ENCODE measurements around the gene PSKH1.
"Not testable (repeated sequence)": the region's sequence is repeated elsewhere in the genome, so short reads cannot be mapped to it uniquely, and the experiment has no call there.

Gene PSKH1

GRCh38 chr16:67855789-67856188 is 37.3 kb upstream of the PSKH1 start:
- WGBS, 2 experiments, result 92 to 95% methylated on average over 10 of the region's 10 CpGs
- Histone ChIP-seq H3K9me3 (ENCODE audit: control insufficient read depth, low read length) (no peaks in the 10 kb centered on the region), H3K36me3 (ENCODE audit: control insufficient read depth, insufficient read depth, low read length) (no peaks in the 10 kb centered on the region), H3K27me3 (ENCODE audit: control insufficient read depth, insufficient read depth, low read length, poor library complexity, severe bottlenecking) (no peaks in the 10 kb centered on the region), H3K4me1 (ENCODE audit: control insufficient read depth, insufficient read depth, low read length) (no peaks in the 10 kb centered on the region), H3K27ac (ENCODE audit: insufficient read depth, low read depth, low read length, poor library complexity, severe bottlenecking) (no peak overlapping the region), H3K4me3 (ENCODE audit: insufficient read depth, low read depth, low read length) (no peak overlapping the region)

- Histone ChIP-seq H3K36me3 (ENCODE audit: control insufficient read depth, insufficient read depth, low read length) (no peaks in the 10 kb centered on the region), H3K4me3 (ENCODE audit: insufficient read depth, low read depth, low read length) (no peak overlapping the region), H3K4me1 (ENCODE audit: control insufficient read depth, insufficient read depth, low read length) (no peaks in the 10 kb centered on the region), H3K9me3 (ENCODE audit: control insufficient read depth, low read length) (no peaks in the 10 kb centered on the region), H3K27me3 (ENCODE audit: control insufficient read depth, insufficient read depth, low read length, poor library complexity, severe bottlenecking) (no peaks in the 10 kb centered on the region), H3K27ac (ENCODE audit: insufficient read depth, low read depth, low read length, poor library complexity, severe bottlenecking) (no peak overlapping the region)
- 92 to 93% methylated on average over 5 of the region's 5 CpGs for WGBS, 2 experiments
These were observed 36.0 kb upstream of the PSKH1 start for GRCh38 chr16:67856927-67857546.

- Histone ChIP-seq H3K36me3 (ENCODE audit: control insufficient read depth, insufficient read depth, low read length) (no peaks in the 10 kb centered on the region), H3K27ac (ENCODE audit: insufficient read depth, low read depth, low read length, poor library complexity, severe bottlenecking) (no peak overlapping the region), H3K4me3 (ENCODE audit: insufficient read depth, low read depth, low read length) (no peak overlapping the region), H3K4me1 (ENCODE audit: control insufficient read depth, insufficient read depth, low read length) (no peaks in the 10 kb centered on the region), H3K27me3 (ENCODE audit: control insufficient read depth, insufficient read depth, low read length, poor library complexity, severe bottlenecking) (no peaks in the 10 kb centered on the region), H3K9me3 (ENCODE audit: control insufficient read depth, low read length) (no peaks in the 10 kb centered on the region)
- WGBS, 2 experiments, result 71% methylated on average over 3 of the region's 3 CpGs
These were observed 35.4 kb upstream of the PSKH1 start for GRCh38 chr16:67857547-67858233.

GRCh38 chr16:67858500-67858899 is 34.6 kb upstream of the PSKH1 start:
- no peaks in the 10 kb centered on the region for H3K4me1 ChIP-seq (ENCODE audit: control insufficient read depth, insufficient read depth, low read length)

GRCh38 chr16:67860589-67861398 is 32.3 kb upstream of the PSKH1 start:
- Histone ChIP-seq H3K4me1 (ENCODE audit: control insufficient read depth, insufficient read depth, low read length) (no peaks in the 10 kb centered on the region), H3K27ac (ENCODE audit: insufficient read depth, low read depth, low read length, poor library complexity, severe bottlenecking) (no peak overlapping the region), H3K9me3 (ENCODE audit: control insufficient read depth, low read length) (no peaks in the 10 kb centered on the region), H3K27me3 (ENCODE audit: control insufficient read depth, insufficient read depth, low read length, poor library complexity, severe bottlenecking) (no peaks in the 10 kb centered on the region), H3K36me3 (ENCODE audit: control insufficient read depth, insufficient read depth, low read length) (no peaks in the 10 kb centered on the region), H3K4me3 (ENCODE audit: insufficient read depth, low read depth, low read length) (no peak overlapping the region)
- WGBS, 2 experiments, result 95 to 97% methylated on average over 8 of the region's 8 CpGs

More at GRCh38 chr16:67858500-67858899, 34.6 kb upstream of the PSKH1 start:
- H3K27me3 ChIP-seq (ENCODE audit: control insufficient read depth, insufficient read depth, low read length, poor library complexity, severe bottlenecking), result no peaks in the 10 kb centered on the region
- H3K4me3 ChIP-seq (ENCODE audit: insufficient read depth, low read depth, low read length), result no peak overlapping the region
- H3K36me3 ChIP-seq (ENCODE audit: control insufficient read depth, insufficient read depth, low read length), result no peaks in the 10 kb centered on the region
- 90 to 92% methylated on average over 4 of the region's 4 CpGs for WGBS, 2 experiments
- H3K9me3 ChIP-seq (ENCODE audit: control insufficient read depth, low read length), result no peaks in the 10 kb centered on the region
- H3K27ac ChIP-seq (ENCODE audit: insufficient read depth, low read depth, low read length, poor library complexity, severe bottlenecking), result no peak overlapping the region

GRCh38 chr16:67861877-67862276 is 31.2 kb upstream of the PSKH1 start:
- 93 to 94% methylated on average over 6 of the region's 6 CpGs for WGBS, 2 experiments
- Histone ChIP-seq H3K36me3 (ENCODE audit: control insufficient read depth, insufficient read depth, low read length) (peaks cover 3% of the 10 kb centered on the region), H3K9me3 (ENCODE audit: control insufficient read depth, low read length) (no peaks in the 10 kb centered on the region), H3K27me3 (ENCODE audit: control insufficient read depth, insufficient read depth, low read length, poor library complexity, severe bottlenecking) (no peaks in the 10 kb centered on the region), H3K4me1 (ENCODE audit: control insufficient read depth, insufficient read depth, low read length) (no peaks in the 10 kb centered on the region), H3K4me3 (ENCODE audit: insufficient read depth, low read depth, low read length) (no peak overlapping the region), H3K27ac (ENCODE audit: insufficient read depth, low read depth, low read length, poor library complexity, severe bottlenecking) (no peak overlapping the region)

- Histone ChIP-seq H3K4me1 (ENCODE audit: control insufficient read depth, insufficient read depth, low read length) (no peaks in the 10 kb centered on the region), H3K27me3 (ENCODE audit: control insufficient read depth, insufficient read depth, low read length, poor library complexity, severe bottlenecking) (no peaks in the 10 kb centered on the region), H3K4me3 (ENCODE audit: insufficient read depth, low read depth, low read length) (no peak overlapping the region), H3K9me3 (ENCODE audit: control insufficient read depth, low read length) (no peaks in the 10 kb centered on the region), H3K36me3 (ENCODE audit: control insufficient read depth, insufficient read depth, low read length) (peaks cover 12% of the 10 kb centered on the region), H3K27ac (ENCODE audit: insufficient read depth, low read depth, low read length, poor library complexity, severe bottlenecking) (no peak overlapping the region)
- 85 to 88% methylated on average over 11 of the region's 11 CpGs for WGBS, 2 experiments
These were observed 30.2 kb upstream of the PSKH1 start for GRCh38 chr16:67862623-67863583.

GRCh38 chr16:67864044-67864443 is 29.0 kb upstream of the PSKH1 start:
- WGBS, 2 experiments, result 92 to 93% methylated on average over 6 of the region's 6 CpGs
- H3K9me3 ChIP-seq (ENCODE audit: control insufficient read depth, low read length); H3K27me3 ChIP-seq (ENCODE audit: control insufficient read depth, insufficient read depth, low read length, poor library complexity, severe bottlenecking); H3K27ac ChIP-seq (ENCODE audit: insufficient read depth, low read depth, low read length, poor library complexity, severe bottlenecking); H3K4me1 ChIP-seq (ENCODE audit: control insufficient read depth, insufficient read depth, low read length); H3K4me3 ChIP-seq (ENCODE audit: insufficient read depth, low read depth, low read length): not testable (repeated sequence)
- peaks cover 21% of the 10 kb centered on the region for H3K36me3 ChIP-seq (ENCODE audit: control insufficient read depth, insufficient read depth, low read length)

- Histone ChIP-seq H3K27ac (ENCODE audit: insufficient read depth, low read depth, low read length, poor library complexity, severe bottlenecking) (no peak overlapping the region), H3K4me1 (ENCODE audit: control insufficient read depth, insufficient read depth, low read length) (no peaks in the 10 kb centered on the region), H3K36me3 (ENCODE audit: control insufficient read depth, insufficient read depth, low read length) (peaks cover 21% of the 10 kb centered on the region), H3K4me3 (ENCODE audit: insufficient read depth, low read depth, low read length) (no peak overlapping the region), H3K9me3 (ENCODE audit: control insufficient read depth, low read length) (no peaks in the 10 kb centered on the region), H3K27me3 (ENCODE audit: control insufficient read depth, insufficient read depth, low read length, poor library complexity, severe bottlenecking) (no peaks in the 10 kb centered on the region)
- WGBS, 2 experiments, result 73 to 86% methylated on average over 2 of the region's 2 CpGs
These were observed 28.5 kb upstream of the PSKH1 start for GRCh38 chr16:67864594-67864993.

Data from ectodermal cell (in vitro differentiated cells).